ENCODE results near the gene RFC2. TPM values are rescaled to one million over a fixed set of nuclear protein-coding genes. Genes with fewer than 3 reads are reported as not detected.

The RFC2 gene
- total and polyA plus RNA-seq, 10 of the 15 experiments (the other 5 are each of a cell fraction or from before 2014, with no cell fraction given) = 25.8 to 145 (median 90.9) TPM

GRCh38 chr7:74294191-74294998, 40.2 kb upstream of the RFC2 start:
- Histone ChIP-seq H3K9ac (ENCODE audit: control insufficient read depth, insufficient read depth, low read length) (no peak overlapping the region), H3K9me3 (replicated peaks; ENCODE audit: control insufficient read depth, insufficient read depth, low read length) (no peaks in the 10 kb centered on the region; the same call in 2 of the 3 replicates), H3K79me2 (ENCODE audit: control insufficient read depth, insufficient read depth, low read length) (peaks cover 87% of the 10 kb centered on the region), H3K4me3 (peak overlapping the region; percentile 97; the same call in 1 of the 2 replicates), H3K4me1 (ENCODE audit: control insufficient read depth, insufficient read depth, low read length) (peaks cover 23% of the 10 kb centered on the region), H3K36me3 (ENCODE audit: control insufficient read depth in 2 of 2, insufficient read depth in 2 of 2, low read length in 1 of 2) (peaks cover 0 to 7% of the 10 kb centered on the region in 2 experiments; a peak in 2 of 4 replicates), H4K20me1 (ENCODE audit: control insufficient read depth, insufficient read depth) (peaks cover 3% of the 10 kb centered on the region; the same call in 1 of the 2 replicates), H2AFZ (ENCODE audit: control insufficient read depth, low read depth, low read length) (no peak overlapping the region), H3K27me3 (replicated peaks in 1 of 2; ENCODE audit: control insufficient read depth in 2 of 2, insufficient read depth in 2 of 2, low read length in 1 of 2) (no peaks in the 10 kb centered on the region), H3K4me2 (ENCODE audit: control insufficient read depth, insufficient read depth) (0 out of 2 replicates have a peak overlapping the region, but pooled peaks have one; percentile 38), H3K27ac (ENCODE audit: control insufficient read depth, insufficient read depth) (no peak overlapping the region; the same call in 1 of the 2 replicates)
- intact Hi-C loops (cut with micrococcal nuclease; ENCODE audit: unreplicated experiment) (no loop called here), in situ Hi-C loops (cut with MboI) (no loop called here)
- 64% methylated on average over 17 of the region's 17 CpGs for WGBS (ENCODE audit: insufficient coverage, insufficient replicate concordance, low lambda C conversion rate, missing lambda C conversion rate)
- ChIA-PET CTCF (interaction anchor here (0.5 to 9.2 kb wide), 7 partner anchors 10 to 107 kb away, joined by 3 to 93 read pairs (median 3); partner anchors contain the start of gene LAT2), POLR2A (interaction anchor here (0.7 to 2.3 kb wide), 4 partner anchors 21 to 84 kb away, joined by 3 to 18 read pairs (median 4); partner anchors contain the start of gene LAT2), SMC1A (ENCODE audit: uncharacterized antibody, unreplicated experiment) (interaction anchor here (0.8 to 1.1 kb wide), 3 partner anchors 10 to 91 kb away, joined by 3 to 4 read pairs (median 3); no protein-coding TSS in a partner anchor), RAD21 (ENCODE audit: unreplicated experiment) (interaction anchor here (1.0 to 1.6 kb wide), 2 partner anchors 13 to 106 kb away, joined by 4 to 5 read pairs; no protein-coding TSS in a partner anchor)
- BruUV-seq (replicated peaks) = no TSS peak
- no peak for ATAC-seq
- no peak for DNase-seq (ENCODE audit: low read depth, low spot score)
- no peak for TF ChIP-seq ZBED1 (IDR thresholded peaks at IDR 0.05; ENCODE audit: borderline replicate concordance)
- TF ChIP-seq ZBTB40 (IDR thresholded peaks at IDR 0.05; ENCODE audit: borderline replicate concordance) = no peak
- no peak for TF ChIP-seq WRNIP1 (IDR thresholded peaks at IDR 0.05; ENCODE audit: borderline replicate concordance, low read depth, low read length)
- TF ChIP-seq SP1 (IDR thresholded peaks at IDR 0.05; ENCODE audit: low read depth, low read length) = no peak
- no peak for TF ChIP-seq SPI1 (IDR thresholded peaks at IDR 0.05; ENCODE audit: borderline replicate concordance, insufficient read depth, low read depth, low read length)
- no peak for TF ChIP-seq ASH2L (IDR thresholded peaks at IDR 0.05; ENCODE audit: borderline replicate concordance, low read depth)
- TF ChIP-seq ZNF207 (IDR thresholded peaks at IDR 0.05; ENCODE audit: borderline replicate concordance) = no peak
- TF ChIP-seq E4F1 (IDR thresholded peaks at IDR 0.05; ENCODE audit: borderline replicate concordance, partially characterized antibody) = no peak
- FAIRE-seq = no peak
